Astrocyte (in vitro differentiated cells and primary cell): ENCODE measurements around the gene TENT4A. TPM values are rescaled to one million over a fixed set of nuclear protein-coding genes. Genes with fewer than 3 reads are reported as not detected.

Source experiments
- DNase-seq: peaks from one replicate; pipeline ENCODE4 v3.0.0-alpha.2; 2010; ENCODE audit warnings: low read depth
- FAIRE-seq: peaks from 2 replicates; lab custom pipeline; 2011; peaks lifted over from hg19 to GRCh38; lab: Jason Lieb, UNC
- H2AFZ ChIP-seq: 2 replicates; pipeline ENCODE4 v1.6.0; 2012; ENCODE audit warnings: low read depth, low read length, inconsistent platforms
- H3K27ac ChIP-seq: 2 replicates; pipeline ENCODE4 v1.5.1; 2011; ENCODE audit warnings: low read depth, low read length, inconsistent platforms
- H3K27me3 ChIP-seq: 2 replicates; pipeline ENCODE4 v1.6.0; 2011; ENCODE audit warnings: low read length, inconsistent platforms; ENCODE audit not compliant: insufficient read depth
- H3K36me3 ChIP-seq: 2 replicates; pipeline ENCODE4 v1.5.1; 2011; ENCODE audit warnings: low read length, inconsistent platforms; ENCODE audit not compliant: insufficient read depth
- H3K4me1 ChIP-seq: 2 replicates; pipeline ENCODE4 v1.5.1; 2011; ENCODE audit warnings: low read length, inconsistent platforms; ENCODE audit not compliant: insufficient read depth
- H3K4me2 ChIP-seq: 2 replicates; pipeline ENCODE4 v1.6.0; 2012; ENCODE audit warnings: low read length, inconsistent platforms
- H3K4me3 ChIP-seq: 2 replicates; pipeline ENCODE4 v1.5.1; 2011; ENCODE audit warnings: low read depth, mild to moderate bottlenecking, low read length, inconsistent platforms; ENCODE audit not compliant: insufficient read depth
- H3K79me2 ChIP-seq: 2 replicates; pipeline ENCODE4 v1.6.0; 2012; ENCODE audit warnings: mild to moderate bottlenecking, low read length, inconsistent platforms; ENCODE audit not compliant: insufficient read depth
- H3K9ac ChIP-seq: 2 replicates; pipeline ENCODE4 v1.6.0; 2012; ENCODE audit warnings: mild to moderate bottlenecking, low read length, inconsistent platforms
- H3K9me3 ChIP-seq: 2 replicates; pipeline ENCODE4 v1.5.1; 2012; ENCODE audit warnings: low read depth, mild to moderate bottlenecking, low read length, inconsistent platforms; ENCODE audit not compliant: insufficient read depth
- H4K20me1 ChIP-seq: 2 replicates; pipeline ENCODE4 v1.6.0; 2012; ENCODE audit warnings: low read length, inconsistent platforms; ENCODE audit not compliant: insufficient read depth
- H3K27ac Mint-ChIP-seq: one replicate; pipeline ENCODE4 v1.8.0; 2021; ENCODE audit warnings: mild to moderate bottlenecking, mixed read lengths; ENCODE audit not compliant: unreplicated experiment
- H3K27me3 Mint-ChIP-seq: one replicate; pipeline ENCODE4 v1.8.0; 2021; ENCODE audit warnings: low read depth, mixed read lengths; ENCODE audit not compliant: unreplicated experiment
- H3K36me3 Mint-ChIP-seq: one replicate; pipeline ENCODE4 v1.8.0; 2021; ENCODE audit warnings: low read depth, mixed read lengths; ENCODE audit not compliant: unreplicated experiment
- H3K4me1 Mint-ChIP-seq: one replicate; pipeline ENCODE4 v1.8.0; 2021; ENCODE audit warnings: low read depth, mixed read lengths; ENCODE audit not compliant: unreplicated experiment
- H3K4me3 Mint-ChIP-seq: one replicate; pipeline ENCODE4 v1.8.0; 2021; ENCODE audit warnings: mild to moderate bottlenecking, moderate library complexity, mixed read lengths; ENCODE audit not compliant: unreplicated experiment
- H3K9me3 Mint-ChIP-seq: one replicate; pipeline ENCODE4 v1.8.0; 2021; ENCODE audit warnings: mild to moderate bottlenecking, mixed read lengths; ENCODE audit not compliant: unreplicated experiment
- EZH2 ChIP-seq: IDR thresholded peaks from 2 replicates; pipeline ENCODE4 v1.6.1; 2012; ENCODE audit warnings: mild to moderate bottlenecking, low read length, inconsistent platforms; ENCODE audit not compliant: insufficient read depth
- total RNA-seq: library from RNA; stranded (reverse); gene quantifications from 2 replicates; pipeline ENCODE4 v1.2.1, GENCODE V29; 2021
- TF ChIP-seq, protein P1 (sequence below): IDR thresholded peaks from 2 replicates; pipeline ENCODE4 v1.5.1; 2011; ENCODE audit warnings: low read depth, mild to moderate bottlenecking, inconsistent platforms, low read length, moderate library complexity; ENCODE audit not compliant: insufficient read depth

TENT4A gene
- total RNA-seq, 1 donor from 2014 or later = 18.8 TPM

DNA sequence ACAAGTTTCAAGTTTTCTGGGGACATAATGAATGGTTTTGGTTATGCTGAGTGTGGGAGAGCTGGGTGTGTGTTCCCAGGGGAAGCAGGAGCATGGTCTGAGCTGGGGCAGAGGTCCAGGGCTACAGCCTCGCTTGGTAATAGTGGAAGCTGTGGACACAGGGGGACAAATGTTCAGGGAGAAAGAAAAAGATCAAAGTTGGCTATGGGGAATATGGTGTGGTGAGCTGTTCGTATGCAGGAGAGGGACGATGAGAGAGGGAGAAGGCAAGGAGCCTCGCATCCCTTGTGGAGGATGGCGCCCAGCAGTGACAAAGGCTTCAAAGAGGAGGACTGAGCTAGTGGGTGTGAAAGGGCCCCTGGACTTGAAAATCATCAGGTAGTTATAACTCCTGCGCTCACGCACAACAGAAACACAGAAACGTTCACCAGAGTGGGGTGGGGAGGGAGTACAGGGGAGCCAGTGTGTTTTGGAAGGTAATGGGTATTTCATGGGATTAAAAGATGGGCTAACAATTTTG is 77.2 kb downstream of the TENT4A start:
- H3K27ac Mint-ChIP-seq = no peak overlapping the region
- H3K27me3 ChIP-seq = no peaks in the 10 kb centered on the region
- FAIRE-seq = no peak
- H3K9ac ChIP-seq = no peak overlapping the region
- H3K4me2 ChIP-seq = no peak overlapping the region
- no peak for DNase-seq
- no peak overlapping the region for H3K4me3 Mint-ChIP-seq
- no peaks in the 10 kb centered on the region for H3K4me1 ChIP-seq
- no peak overlapping the region for H3K27ac ChIP-seq
- H3K4me3 ChIP-seq = no peak overlapping the region
- H3K36me3 Mint-ChIP-seq = no peaks in the 10 kb centered on the region
- no peak for TF ChIP-seq EZH2
- TF ChIP-seq, protein P1, sequence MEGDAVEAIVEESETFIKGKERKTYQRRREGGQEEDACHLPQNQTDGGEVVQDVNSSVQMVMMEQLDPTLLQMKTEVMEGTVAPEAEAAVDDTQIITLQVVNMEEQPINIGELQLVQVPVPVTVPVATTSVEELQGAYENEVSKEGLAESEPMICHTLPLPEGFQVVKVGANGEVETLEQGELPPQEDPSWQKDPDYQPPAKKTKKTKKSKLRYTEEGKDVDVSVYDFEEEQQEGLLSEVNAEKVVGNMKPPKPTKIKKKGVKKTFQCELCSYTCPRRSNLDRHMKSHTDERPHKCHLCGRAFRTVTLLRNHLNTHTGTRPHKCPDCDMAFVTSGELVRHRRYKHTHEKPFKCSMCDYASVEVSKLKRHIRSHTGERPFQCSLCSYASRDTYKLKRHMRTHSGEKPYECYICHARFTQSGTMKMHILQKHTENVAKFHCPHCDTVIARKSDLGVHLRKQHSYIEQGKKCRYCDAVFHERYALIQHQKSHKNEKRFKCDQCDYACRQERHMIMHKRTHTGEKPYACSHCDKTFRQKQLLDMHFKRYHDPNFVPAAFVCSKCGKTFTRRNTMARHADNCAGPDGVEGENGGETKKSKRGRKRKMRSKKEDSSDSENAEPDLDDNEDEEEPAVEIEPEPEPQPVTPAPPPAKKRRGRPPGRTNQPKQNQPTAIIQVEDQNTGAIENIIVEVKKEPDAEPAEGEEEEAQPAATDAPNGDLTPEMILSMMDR = no peak
- H3K79me2 ChIP-seq = no peaks in the 10 kb centered on the region
- H3K36me3 ChIP-seq = no peaks in the 10 kb centered on the region
- H3K9me3 ChIP-seq = no peaks in the 10 kb centered on the region
- no peaks in the 10 kb centered on the region for H3K4me1 Mint-ChIP-seq
- H4K20me1 ChIP-seq = no peaks in the 10 kb centered on the region
- H3K9me3 Mint-ChIP-seq = peaks cover 2% of the 10 kb centered on the region
- no peak overlapping the region for H2AFZ ChIP-seq
- peaks cover 22% of the 10 kb centered on the region for H3K27me3 Mint-ChIP-seq

DNA sequence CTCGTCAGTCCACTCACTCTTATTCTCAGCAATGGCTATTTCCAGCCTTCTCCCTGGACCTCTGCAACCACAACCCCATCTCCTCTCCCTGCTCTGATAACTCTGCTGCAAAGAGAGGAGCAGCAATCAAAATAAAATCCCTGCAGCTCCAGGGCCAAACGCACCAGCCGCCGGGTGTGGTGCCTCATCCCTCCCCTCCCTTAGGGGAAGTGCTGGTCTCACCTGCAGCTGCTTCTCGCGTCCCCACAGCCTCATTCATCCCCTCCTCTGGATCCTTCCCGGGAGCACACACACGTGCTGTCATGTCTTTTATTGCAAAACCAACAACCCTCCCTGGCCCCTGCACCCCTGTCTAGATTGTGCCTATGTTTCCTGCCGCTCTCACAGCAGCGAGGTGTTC is 77.8 kb downstream of the TENT4A start:
- H3K27me3 ChIP-seq = no peaks in the 10 kb centered on the region
- FAIRE-seq = no peak
- Mint-ChIP-seq H3K36me3 (no peaks in the 10 kb centered on the region), H3K27me3 (peaks cover 22% of the 10 kb centered on the region), H3K27ac (no peak overlapping the region), H3K9me3 (peaks cover 2% of the 10 kb centered on the region), H3K4me1 (no peaks in the 10 kb centered on the region), H3K4me3 (no peak overlapping the region)
- H3K4me1 ChIP-seq = no peaks in the 10 kb centered on the region
- H3K4me2 ChIP-seq = no peak overlapping the region
- TF ChIP-seq, protein P1 = no peak
- TF ChIP-seq EZH2 = no peak
- H3K9me3 ChIP-seq = no peaks in the 10 kb centered on the region
- no peaks in the 10 kb centered on the region for H4K20me1 ChIP-seq
- H3K4me3 ChIP-seq = no peak overlapping the region
- H3K36me3 ChIP-seq = no peaks in the 10 kb centered on the region
- no peak overlapping the region for H3K27ac ChIP-seq
- H2AFZ ChIP-seq = no peak overlapping the region
- H3K9ac ChIP-seq = no peak overlapping the region
- no peaks in the 10 kb centered on the region for H3K79me2 ChIP-seq
- no peak for DNase-seq

DNA sequence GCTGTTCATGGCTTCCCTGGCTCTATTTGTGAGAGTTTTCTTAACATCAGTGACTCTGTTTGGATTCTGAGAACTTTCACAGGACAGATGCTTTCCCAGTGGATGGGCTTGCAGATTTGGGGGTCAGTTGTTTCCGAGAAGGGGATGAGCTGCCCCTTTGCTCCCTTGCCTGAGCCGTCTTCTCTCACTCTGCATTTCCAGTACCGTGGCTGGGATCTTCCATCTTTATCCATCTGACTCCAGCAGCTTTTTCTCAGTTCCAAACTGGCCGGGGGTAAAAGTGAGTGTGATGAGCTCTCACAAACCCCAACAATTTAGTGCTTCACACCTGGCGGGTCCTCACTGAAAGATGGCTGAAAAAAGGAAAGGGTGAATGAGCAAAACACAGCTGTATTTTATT is 79.1 kb downstream of the TENT4A start:
- Histone ChIP-seq H4K20me1 (no peaks in the 10 kb centered on the region), H3K9ac (no peak overlapping the region), H3K9me3 (no peaks in the 10 kb centered on the region), H3K79me2 (no peaks in the 10 kb centered on the region), H3K4me1 (no peaks in the 10 kb centered on the region), H2AFZ (no peak overlapping the region), H3K4me3 (no peak overlapping the region), H3K27ac (no peak overlapping the region), H3K4me2 (no peak overlapping the region), H3K36me3 (no peaks in the 10 kb centered on the region), H3K27me3 (no peaks in the 10 kb centered on the region)
- no peak overlapping the region for H3K27ac Mint-ChIP-seq
- peaks cover 22% of the 10 kb centered on the region for H3K27me3 Mint-ChIP-seq
- DNase-seq (no peak), FAIRE-seq (no peak)
- no peak overlapping the region for H3K4me3 Mint-ChIP-seq
- H3K4me1 Mint-ChIP-seq = no peaks in the 10 kb centered on the region
- H3K9me3 Mint-ChIP-seq = peaks cover 2% of the 10 kb centered on the region
- no peak for TF ChIP-seq EZH2
- TF ChIP-seq, protein P1 = no peak
- no peaks in the 10 kb centered on the region for H3K36me3 Mint-ChIP-seq
